ENCODE measurements around the gene SCN4A.
"Not testable (repeated sequence)": the region's sequence is repeated elsewhere in the genome, so short reads cannot be mapped to it uniquely, and the experiment has no call there.

The SCN4A gene

DNA sequence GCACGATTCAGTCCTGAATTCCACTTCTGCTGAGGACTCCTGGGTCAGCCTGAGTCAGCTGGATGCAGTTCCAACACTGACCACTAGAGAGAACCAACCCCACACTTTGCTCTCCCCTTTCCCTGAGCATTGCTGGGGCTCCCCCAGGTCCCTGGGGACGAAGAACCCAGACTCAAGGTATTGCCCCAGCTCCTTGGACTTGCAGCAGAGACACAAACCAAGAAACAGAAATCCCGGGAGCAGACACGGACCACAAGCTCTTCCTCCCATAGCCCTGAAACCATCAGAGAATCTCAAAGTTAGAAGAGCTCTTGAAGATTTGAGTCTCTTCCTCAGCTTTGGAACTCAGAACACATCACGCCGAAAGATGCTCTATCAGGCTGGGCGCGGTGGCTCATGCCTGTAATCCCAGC, 53.4 kb downstream of the SCN4A start:
- H3K36me3 ChIP-seq (ENCODE audit: control insufficient read depth, insufficient read depth, low read length) = no peaks in the 10 kb centered on the region
- no peaks in the 10 kb centered on the region for H3K9me3 ChIP-seq (ENCODE audit: control insufficient read depth, low read length)
- H3K4me3 ChIP-seq (ENCODE audit: extremely low read depth, insufficient read depth, low read length, poor library complexity, severe bottlenecking) = no peak overlapping the region
- WGBS, 2 experiments (ENCODE audit: insufficient coverage in 2 of 2) = 60 to 62% methylated on average over 7 of the region's 8 CpGs
- H3K27ac ChIP-seq (ENCODE audit: low read depth, low read length, severe bottlenecking) = no peak overlapping the region
- H3K4me1 ChIP-seq (ENCODE audit: control insufficient read depth, insufficient read depth, low read length, poor library complexity, severe bottlenecking) = no peaks in the 10 kb centered on the region

DNA sequence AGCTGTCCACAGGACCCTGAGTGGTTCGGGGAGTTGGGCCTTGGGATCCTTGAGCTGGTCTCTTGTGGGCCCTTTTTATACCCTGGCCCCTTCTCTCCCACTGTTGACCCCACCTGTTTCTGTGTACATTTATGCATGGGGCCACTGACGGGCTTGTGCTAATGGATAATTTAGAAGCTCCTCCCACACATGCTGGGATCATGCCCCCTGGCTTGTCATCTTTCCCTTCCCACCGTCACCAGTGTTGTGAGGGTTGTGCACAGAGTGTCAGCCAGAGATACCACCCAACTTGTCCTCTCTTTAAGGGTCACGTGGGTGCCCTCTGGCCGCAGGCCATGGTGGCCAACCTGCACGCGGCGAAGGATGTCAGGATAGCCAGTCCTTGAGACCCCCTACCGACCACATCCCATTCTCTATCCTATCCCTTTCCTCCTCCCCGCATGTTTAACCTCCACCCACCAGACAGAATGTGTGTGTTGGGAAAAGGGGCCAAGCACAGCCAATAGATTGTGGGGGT, 53.9 kb downstream of the SCN4A start, which contains the start of gene GH1:
TSS of gene GH1 (minus strand) at position 51 of the 517 bp plus-strand sequence. CDS start 63 bp downstream, outside the sequence.
- H3K9me3 ChIP-seq (ENCODE audit: control insufficient read depth, low read length); H3K36me3 ChIP-seq (ENCODE audit: control insufficient read depth, insufficient read depth, low read length); H3K4me1 ChIP-seq (ENCODE audit: control insufficient read depth, insufficient read depth, low read length, poor library complexity, severe bottlenecking); H3K4me3 ChIP-seq (ENCODE audit: extremely low read depth, insufficient read depth, low read length, poor library complexity, severe bottlenecking); H3K27ac ChIP-seq (ENCODE audit: low read depth, low read length, severe bottlenecking): not testable (repeated sequence)
- WGBS, 2 experiments (ENCODE audit: insufficient coverage in 2 of 2) = 59 to 75% methylated on average over 2 to 6 of the region's 10 CpGs

DNA sequence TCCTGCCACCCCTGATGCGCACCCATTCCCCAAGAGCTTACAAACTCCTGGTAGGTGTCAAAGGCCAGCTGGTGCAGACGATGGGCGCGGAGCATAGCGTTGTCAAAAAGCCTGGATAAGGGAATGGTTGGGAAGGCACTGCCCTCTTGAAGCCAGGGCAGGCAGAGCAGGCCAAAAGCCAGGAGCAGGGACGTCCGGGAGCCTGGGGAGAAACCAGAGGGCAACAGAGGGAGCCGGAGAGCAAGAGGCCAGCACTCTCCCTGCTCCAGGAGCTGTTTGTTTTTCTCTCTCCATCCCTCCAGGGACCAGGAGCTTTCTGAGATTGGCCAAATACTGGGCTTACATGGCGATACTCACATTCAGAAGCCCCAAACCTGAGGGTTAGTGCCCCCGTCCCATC, 54.4 kb downstream of the SCN4A start:
- H3K9me3 ChIP-seq (ENCODE audit: control insufficient read depth, low read length) = no peaks in the 10 kb centered on the region
- H3K4me3 ChIP-seq (ENCODE audit: extremely low read depth, insufficient read depth, low read length, poor library complexity, severe bottlenecking) = no peak overlapping the region
- H3K4me1 ChIP-seq (ENCODE audit: control insufficient read depth, insufficient read depth, low read length, poor library complexity, severe bottlenecking) = no peaks in the 10 kb centered on the region
- H3K27ac ChIP-seq (ENCODE audit: low read depth, low read length, severe bottlenecking) = no peak overlapping the region
- WGBS, 2 experiments (ENCODE audit: insufficient coverage in 2 of 2) = 44 to 46% methylated on average over 5 to 6 of the region's 10 CpGs
- no peaks in the 10 kb centered on the region for H3K36me3 ChIP-seq (ENCODE audit: control insufficient read depth, insufficient read depth, low read length)

DNA sequence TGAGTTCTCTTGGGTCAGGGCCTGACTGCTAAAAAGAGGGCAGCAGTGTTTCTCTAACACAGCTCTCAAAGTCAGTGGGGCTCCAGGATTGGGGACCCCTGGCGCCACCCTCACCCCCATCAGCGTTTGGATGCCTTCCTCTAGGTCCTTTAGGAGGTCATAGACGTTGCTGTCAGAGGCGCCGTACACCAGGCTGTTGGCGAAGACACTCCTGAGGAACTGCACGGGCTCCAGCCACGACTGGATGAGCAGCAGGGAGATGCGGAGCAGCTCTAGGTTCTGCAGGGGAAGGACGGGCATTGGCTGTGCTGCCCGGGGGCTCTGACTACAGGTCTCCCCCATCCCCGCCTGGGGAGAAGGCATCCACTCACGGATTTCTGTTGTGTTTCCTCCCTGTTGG, 55.1 kb downstream of the SCN4A start:
- no peaks in the 10 kb centered on the region for H3K4me1 ChIP-seq (ENCODE audit: control insufficient read depth, insufficient read depth, low read length, poor library complexity, severe bottlenecking)
- no peak overlapping the region for H3K4me3 ChIP-seq (ENCODE audit: extremely low read depth, insufficient read depth, low read length, poor library complexity, severe bottlenecking)
- H3K9me3 ChIP-seq (ENCODE audit: control insufficient read depth, low read length) = no peaks in the 10 kb centered on the region
- no peaks in the 10 kb centered on the region for H3K36me3 ChIP-seq (ENCODE audit: control insufficient read depth, insufficient read depth, low read length)
- H3K27ac ChIP-seq (ENCODE audit: low read depth, low read length, severe bottlenecking) = no peak overlapping the region
- WGBS, 2 experiments (ENCODE audit: insufficient coverage in 2 of 2) = 79 to 84% methylated on average over 11 to 13 of the region's 13 CpGs

DNA sequence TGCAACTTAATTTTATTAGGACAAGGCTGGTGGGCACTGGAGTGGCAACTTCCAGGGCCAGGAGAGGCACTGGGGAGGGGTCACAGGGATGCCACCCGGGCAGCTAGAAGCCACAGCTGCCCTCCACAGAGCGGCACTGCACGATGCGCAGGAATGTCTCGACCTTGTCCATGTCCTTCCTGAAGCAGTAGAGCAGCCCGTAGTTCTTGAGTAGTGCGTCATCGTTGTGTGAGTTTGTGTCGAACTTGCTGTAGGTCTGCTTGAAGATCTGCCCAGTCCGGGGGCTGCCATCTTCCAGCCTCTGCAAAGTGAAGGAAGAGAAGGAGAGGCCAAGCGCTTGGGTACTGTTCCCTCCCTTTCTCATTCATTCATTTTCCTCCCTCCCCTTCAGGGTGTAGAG, 55.5 kb downstream of the SCN4A start:
- not testable (repeated sequence) for H3K9me3 ChIP-seq (ENCODE audit: control insufficient read depth, low read length); H3K4me1 ChIP-seq (ENCODE audit: control insufficient read depth, insufficient read depth, low read length, poor library complexity, severe bottlenecking); H3K27ac ChIP-seq (ENCODE audit: low read depth, low read length, severe bottlenecking); H3K4me3 ChIP-seq (ENCODE audit: extremely low read depth, insufficient read depth, low read length, poor library complexity, severe bottlenecking); H3K36me3 ChIP-seq (ENCODE audit: control insufficient read depth, insufficient read depth, low read length)
- WGBS, 2 experiments (ENCODE audit: insufficient coverage in 2 of 2) = 93% methylated on average over 5 of the region's 11 CpGs; no CpG with 5 or more reads in 1 of the 2 experiments

DNA sequence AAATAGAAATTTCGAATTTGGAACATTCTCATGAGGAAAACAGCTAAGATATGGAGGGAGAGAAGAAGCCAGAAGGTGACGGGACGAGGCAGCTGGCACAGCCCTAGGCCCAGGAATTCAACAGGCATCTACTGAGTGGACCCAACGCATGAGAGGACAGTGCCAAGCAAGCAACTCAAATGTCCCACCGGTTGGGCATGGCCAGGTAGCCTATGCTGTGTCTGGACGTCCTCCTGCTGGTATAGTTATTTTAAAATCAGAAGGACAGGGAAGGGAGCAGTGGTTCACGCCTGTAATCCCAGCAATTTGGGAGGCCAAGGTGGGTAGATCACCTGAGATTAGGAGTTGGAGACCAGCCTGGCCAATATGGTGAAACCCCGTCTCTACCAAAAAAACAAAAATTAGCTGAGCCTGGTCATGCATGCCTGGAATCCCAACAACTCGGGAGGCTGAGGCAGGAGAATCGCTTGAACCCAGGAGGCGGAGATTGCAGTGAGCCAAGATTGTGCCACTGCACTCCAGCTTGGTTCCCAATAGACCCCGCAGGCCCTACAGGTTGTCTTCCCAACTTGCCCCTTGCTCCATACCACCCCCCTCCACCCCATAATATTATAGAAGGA, 56.0 kb downstream of the SCN4A start:
- no peaks in the 10 kb centered on the region for H3K36me3 ChIP-seq (ENCODE audit: control insufficient read depth, insufficient read depth, low read length)
- no peak overlapping the region for H3K27ac ChIP-seq (ENCODE audit: low read depth, low read length, severe bottlenecking)
- H3K9me3 ChIP-seq (ENCODE audit: control insufficient read depth, low read length) = no peaks in the 10 kb centered on the region
- no peak overlapping the region for H3K4me3 ChIP-seq (ENCODE audit: extremely low read depth, insufficient read depth, low read length, poor library complexity, severe bottlenecking)
- 87 to 89% methylated on average over 11 to 12 of the region's 12 CpGs for WGBS, 2 experiments (ENCODE audit: insufficient coverage in 2 of 2)
- H3K4me1 ChIP-seq (ENCODE audit: control insufficient read depth, insufficient read depth, low read length, poor library complexity, severe bottlenecking) = no peaks in the 10 kb centered on the region

DNA sequence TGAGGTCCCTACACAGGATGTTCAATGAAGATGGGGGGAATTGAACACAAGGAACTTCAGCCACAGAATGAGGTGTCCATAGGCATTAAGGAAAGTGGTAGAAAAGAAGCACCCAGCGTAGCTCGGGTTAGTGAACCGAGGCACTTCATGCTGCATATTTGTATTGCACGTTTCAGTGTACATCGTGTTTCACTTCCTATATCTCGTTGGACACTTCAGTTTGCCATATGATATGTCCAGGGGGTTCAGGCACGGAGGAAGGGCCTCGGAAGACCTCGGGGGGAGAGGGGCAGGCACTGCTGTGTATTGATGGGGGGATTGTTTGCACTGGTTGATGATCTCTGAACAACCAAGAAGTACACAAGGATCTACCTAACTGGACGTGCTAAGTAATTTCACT, 57.0 kb downstream of the SCN4A start:
- not testable (repeated sequence) for H3K9me3 ChIP-seq (ENCODE audit: control insufficient read depth, low read length); H3K4me1 ChIP-seq (ENCODE audit: control insufficient read depth, insufficient read depth, low read length, poor library complexity, severe bottlenecking); H3K27ac ChIP-seq (ENCODE audit: low read depth, low read length, severe bottlenecking); H3K4me3 ChIP-seq (ENCODE audit: extremely low read depth, insufficient read depth, low read length, poor library complexity, severe bottlenecking); H3K36me3 ChIP-seq (ENCODE audit: control insufficient read depth, insufficient read depth, low read length)
- 95 to 97% methylated on average over 7 to 9 of the region's 10 CpGs for whole genome bisulfite sequencing, 2 experiments (ENCODE audit: insufficient coverage in 2 of 2)

DNA sequence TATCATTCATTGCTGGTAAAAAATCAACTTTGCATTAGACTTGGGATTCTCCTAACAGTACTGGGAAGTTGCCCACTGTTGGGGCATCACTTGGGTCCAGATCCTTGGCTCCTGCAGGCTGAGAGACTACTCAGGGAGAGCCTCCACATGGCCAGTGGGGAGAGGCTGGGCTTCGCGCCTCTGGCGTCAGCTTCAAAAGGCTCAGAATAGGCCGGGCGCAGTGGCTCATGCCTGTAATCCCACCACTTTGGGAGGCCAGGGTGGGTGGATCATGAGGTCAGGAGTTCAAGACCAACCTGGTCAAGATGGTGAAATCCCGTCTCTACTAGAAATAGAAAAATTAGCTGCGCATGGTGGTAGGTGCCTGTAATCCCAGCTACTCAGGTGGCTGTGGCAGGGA, 58.2 kb downstream of the SCN4A start:
- Histone ChIP-seq H3K4me3 (ENCODE audit: extremely low read depth, insufficient read depth, low read length, poor library complexity, severe bottlenecking) (no peak overlapping the region), H3K36me3 (ENCODE audit: control insufficient read depth, insufficient read depth, low read length) (no peaks in the 10 kb centered on the region), H3K27ac (ENCODE audit: low read depth, low read length, severe bottlenecking) (no peak overlapping the region), H3K9me3 (ENCODE audit: control insufficient read depth, low read length) (no peaks in the 10 kb centered on the region), H3K4me1 (ENCODE audit: control insufficient read depth, insufficient read depth, low read length, poor library complexity, severe bottlenecking) (no peaks in the 10 kb centered on the region)
- WGBS, 2 experiments (ENCODE audit: insufficient coverage in 2 of 2) = 95 to 97% methylated on average over 7 of the region's 7 CpGs

DNA sequence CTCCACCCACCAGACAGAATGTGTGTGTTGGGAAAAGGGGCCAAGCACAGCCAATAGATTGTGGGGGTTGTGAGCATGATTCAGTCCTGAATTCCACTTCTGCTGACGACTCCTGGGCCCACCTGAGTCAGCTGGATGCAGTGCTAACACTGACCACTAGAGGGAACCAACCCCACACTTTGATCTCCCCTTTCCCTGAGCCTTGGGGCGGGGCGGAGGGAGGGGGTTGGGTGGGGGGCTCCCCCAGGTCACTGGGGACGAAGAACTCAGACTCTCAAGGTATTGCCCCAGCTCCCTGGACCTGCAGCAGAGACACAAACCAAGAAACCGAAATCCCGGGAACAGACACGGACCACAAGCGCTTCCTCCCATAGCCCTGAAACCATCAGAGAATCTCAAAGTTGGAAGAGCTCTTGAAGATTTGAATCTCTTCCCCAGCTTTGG, 61.0 kb downstream of the SCN4A start:
- H3K4me3 ChIP-seq (ENCODE audit: extremely low read depth, insufficient read depth, low read length, poor library complexity, severe bottlenecking) = no peak overlapping the region
- H3K4me1 ChIP-seq (ENCODE audit: control insufficient read depth, insufficient read depth, low read length, poor library complexity, severe bottlenecking) = no peaks in the 10 kb centered on the region
- H3K36me3 ChIP-seq (ENCODE audit: control insufficient read depth, insufficient read depth, low read length) = no peaks in the 10 kb centered on the region
- H3K27ac ChIP-seq (ENCODE audit: low read depth, low read length, severe bottlenecking) = no peak overlapping the region
- no peaks in the 10 kb centered on the region for H3K9me3 ChIP-seq (ENCODE audit: control insufficient read depth, low read length)
- WGBS, 2 experiments (ENCODE audit: insufficient coverage in 2 of 2) = 72 to 84% methylated on average over 4 to 5 of the region's 8 CpGs

DNA sequence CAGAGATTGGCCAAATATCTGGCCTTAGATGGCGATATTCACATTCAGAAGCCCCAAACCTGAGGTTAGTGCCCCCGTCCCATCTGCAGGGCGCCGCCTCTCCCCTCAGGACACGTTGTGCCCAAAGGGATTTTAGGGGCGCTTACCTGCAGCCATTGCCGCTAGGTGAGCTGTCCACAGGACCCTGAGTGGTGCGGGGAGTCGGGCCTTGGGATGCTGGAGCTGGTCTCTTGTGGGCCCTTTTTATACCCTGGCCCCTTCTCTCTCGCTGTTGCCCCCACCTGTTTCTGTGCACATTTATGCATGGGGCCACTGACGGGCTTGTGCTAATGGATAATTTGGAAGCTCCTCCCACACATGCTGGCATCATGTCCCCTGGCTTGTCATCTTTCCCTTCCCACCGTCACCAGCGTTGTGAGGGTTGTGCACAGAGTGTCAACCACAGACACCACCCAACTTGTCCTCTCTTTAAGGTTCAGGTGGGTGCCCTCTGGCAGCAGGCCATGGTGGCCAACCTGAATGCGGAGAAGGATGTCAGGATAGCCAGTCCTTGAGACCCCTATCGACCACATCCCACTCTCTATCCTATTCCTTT, 61.6 kb downstream of the SCN4A start, which contains the start of gene CSHL1:
TSS of gene CSHL1 (minus strand) at position 218 of the 595 bp plus-strand sequence. CDS start at position 156, 62 bp downstream.
- no peak within 1 kb of the TSS for H3K4me3 ChIP-seq (ENCODE audit: extremely low read depth, insufficient read depth, low read length, poor library complexity, severe bottlenecking)
- H3K4me1 ChIP-seq (ENCODE audit: control insufficient read depth, insufficient read depth, low read length, poor library complexity, severe bottlenecking) = no peaks in the 10 kb centered on the region
- 81 to 91% methylated on average over 10 to 11 of the region's 15 CpGs for WGBS, 2 experiments (ENCODE audit: insufficient coverage in 2 of 2)
- no peak within 1 kb of the TSS for H3K27ac ChIP-seq (ENCODE audit: low read depth, low read length, severe bottlenecking)
- no peaks in the 10 kb centered on the region for H3K36me3 ChIP-seq (ENCODE audit: control insufficient read depth, insufficient read depth, low read length)
- no peaks in the 10 kb centered on the region for H3K9me3 ChIP-seq (ENCODE audit: control insufficient read depth, low read length)

DNA sequence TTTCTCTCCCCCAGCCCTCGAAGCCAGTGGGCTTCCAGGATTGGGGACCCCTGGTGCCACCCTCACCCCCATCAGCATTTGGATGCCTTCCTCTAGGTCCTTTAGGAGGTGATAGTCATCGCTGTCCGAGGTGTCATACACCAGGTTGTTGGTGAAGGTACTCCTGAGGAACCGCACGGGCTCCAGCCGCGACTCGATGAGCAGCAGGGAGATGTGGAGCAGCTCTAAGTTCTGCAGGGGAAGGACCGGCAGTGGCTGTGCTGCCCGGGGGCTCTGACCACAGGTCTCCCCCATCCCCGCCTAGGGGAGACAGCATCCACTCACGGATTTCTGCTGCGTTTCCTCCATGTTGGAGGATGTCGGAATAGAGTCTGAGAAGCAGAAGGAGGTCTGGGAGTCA, 62.6 kb downstream of the SCN4A start:
- Histone ChIP-seq H3K36me3 (ENCODE audit: control insufficient read depth, insufficient read depth, low read length) (no peaks in the 10 kb centered on the region), H3K4me1 (ENCODE audit: control insufficient read depth, insufficient read depth, low read length, poor library complexity, severe bottlenecking) (no peaks in the 10 kb centered on the region), H3K4me3 (ENCODE audit: extremely low read depth, insufficient read depth, low read length, poor library complexity, severe bottlenecking) (no peak overlapping the region), H3K27ac (ENCODE audit: low read depth, low read length, severe bottlenecking) (no peak overlapping the region), H3K9me3 (ENCODE audit: control insufficient read depth, low read length) (no peaks in the 10 kb centered on the region)
- WGBS, 2 experiments (ENCODE audit: insufficient coverage in 2 of 2) = 81 to 84% methylated on average over 13 of the region's 14 CpGs

Data from mesodermal cell (in vitro differentiated cells).